ENCODE measurements around the gene UPK3A. TPM values are rescaled to one million over a fixed set of nuclear protein-coding genes. Genes with fewer than 3 reads are reported as not detected.

UPK3A gene
- total RNA-seq, 1 donor from 2014 or later: not detected

GRCh38 chr22:45296628-45297297 lies 12.0 kb downstream of the UPK3A start:
- no peak for DNase-seq

GRCh38 chr22:45298934-45299505 lies 14.3 kb downstream of the UPK3A start:
- Histone ChIP-seq H3K36me3 (no peaks in the 10 kb centered on the region), H3K4me1 (no peaks in the 10 kb centered on the region), H3K27me3 (ENCODE audit: low read depth) (no peaks in the 10 kb centered on the region), H3K27ac (replicated peaks) (no peak overlapping the region), H3K9me3 (replicated peaks) (no peaks in the 10 kb centered on the region), H3K4me3 (no peak overlapping the region)
- intact Hi-C loops (cut with micrococcal nuclease): no loop called here
- TF ChIP-seq CTCF (IDR thresholded peaks at IDR 0.05; ENCODE audit: borderline replicate concordance): no peak
- no peak for DNase-seq

More at GRCh38 chr22:45296628-45297297, 12.0 kb downstream of the UPK3A start:
- H3K36me3 ChIP-seq: no peaks in the 10 kb centered on the region
- no peak overlapping the region for H3K4me3 ChIP-seq
- H3K9me3 ChIP-seq (replicated peaks): no peaks in the 10 kb centered on the region
- intact Hi-C loops (cut with micrococcal nuclease): no loop called here
- no peak for TF ChIP-seq CTCF (IDR thresholded peaks at IDR 0.05; ENCODE audit: borderline replicate concordance)
- H3K27me3 ChIP-seq (ENCODE audit: low read depth): no peaks in the 10 kb centered on the region
- no peaks in the 10 kb centered on the region for H3K4me1 ChIP-seq
- no peak overlapping the region for H3K27ac ChIP-seq (replicated peaks)

GRCh38 chr22:45302751-45303150 lies 18.0 kb downstream of the UPK3A start:
- Histone ChIP-seq H3K9me3 (replicated peaks) (no peaks in the 10 kb centered on the region), H3K27ac (replicated peaks) (no peak overlapping the region), H3K27me3 (ENCODE audit: low read depth) (no peaks in the 10 kb centered on the region), H3K36me3 (no peaks in the 10 kb centered on the region), H3K4me1 (no peaks in the 10 kb centered on the region), H3K4me3 (no peak overlapping the region)
- TF ChIP-seq CTCF (IDR thresholded peaks at IDR 0.05; ENCODE audit: borderline replicate concordance): no peak
- DNase-seq: no peak
- intact Hi-C loops (cut with micrococcal nuclease): no loop called here

GRCh38 chr22:45303181-45303580 lies 18.4 kb downstream of the UPK3A start:
- Histone ChIP-seq H3K4me1 (no peaks in the 10 kb centered on the region), H3K9me3 (replicated peaks) (no peaks in the 10 kb centered on the region), H3K4me3 (no peak overlapping the region), H3K27ac (replicated peaks) (no peak overlapping the region), H3K27me3 (ENCODE audit: low read depth) (no peaks in the 10 kb centered on the region), H3K36me3 (no peaks in the 10 kb centered on the region)
- intact Hi-C loops (cut with micrococcal nuclease): no loop called here
- DNase-seq: no peak
- no peak for TF ChIP-seq CTCF (IDR thresholded peaks at IDR 0.05; ENCODE audit: borderline replicate concordance)

GRCh38 chr22:45304971-45305370 lies 20.2 kb downstream of the UPK3A start:
- DNase-seq: no peak
- intact Hi-C loops (cut with micrococcal nuclease): no loop called here
- H3K4me1 ChIP-seq: peaks cover 9% of the 10 kb centered on the region
- no peak overlapping the region for H3K4me3 ChIP-seq
- no peak overlapping the region for H3K27ac ChIP-seq (replicated peaks)
- no peaks in the 10 kb centered on the region for H3K9me3 ChIP-seq (replicated peaks)
- H3K36me3 ChIP-seq: no peaks in the 10 kb centered on the region
- H3K27me3 ChIP-seq (ENCODE audit: low read depth): no peaks in the 10 kb centered on the region
- no peak for TF ChIP-seq CTCF (IDR thresholded peaks at IDR 0.05; ENCODE audit: borderline replicate concordance)

Measured in left ventricle myocardium inferior (tissue), 1 donor.